Stimulated activated naive CD8-positive, alpha-beta T cell treated with anti-CD3 and anti-CD28 coated beads, Interleukin-15, Interleukin-2, amounts not matched to agents 100 U/mL and 50 U/mL, for 24 hours (primary cell): ENCODE measurements around the gene TMC7.
"Not testable (repeated sequence)": the region's sequence is repeated elsewhere in the genome, so short reads cannot be mapped to it uniquely, and the experiment has no call there.

Experiments used
- ATAC-seq: fragments of 150-1000 bp; cut with Tn5 transposase; one replicate; pipeline ENCODE4 v1.10.0; 2021
- DNase-seq: peaks from one replicate; pipeline ENCODE4 v3.0.0; 2021

TMC7 gene

GRCh38 chr16:18979936-18980335, 3.8 kb upstream of the TMC7 start:
- ATAC-seq (no peak), DNase-seq (no peak)

- DNase-seq (no peak), ATAC-seq (no peak)
Measured at GRCh38 chr16:18984435-18985005, 786 bp downstream of the TMC7 start.

DNA sequence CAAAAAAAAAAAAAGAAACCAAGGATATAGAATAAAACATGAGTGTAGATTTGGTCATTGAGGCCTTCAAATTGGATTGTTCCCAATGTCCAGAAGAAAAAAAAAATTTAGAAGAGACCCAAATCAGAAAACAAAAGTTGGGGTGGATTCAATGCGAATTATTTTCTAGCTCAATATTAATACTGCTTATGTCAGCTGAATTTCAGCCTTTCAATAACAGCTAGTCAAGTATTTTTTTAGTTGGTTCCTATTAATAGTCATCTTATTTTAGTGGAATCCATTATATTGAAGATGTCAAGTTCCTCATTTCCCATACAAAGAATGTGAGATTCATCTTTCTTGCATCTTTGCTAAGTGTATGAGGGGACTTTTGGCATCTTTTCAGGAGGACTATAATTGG, 1.5 kb downstream of the TMC7 start:
- DNase-seq, ATAC-seq: not testable (repeated sequence)

DNA sequence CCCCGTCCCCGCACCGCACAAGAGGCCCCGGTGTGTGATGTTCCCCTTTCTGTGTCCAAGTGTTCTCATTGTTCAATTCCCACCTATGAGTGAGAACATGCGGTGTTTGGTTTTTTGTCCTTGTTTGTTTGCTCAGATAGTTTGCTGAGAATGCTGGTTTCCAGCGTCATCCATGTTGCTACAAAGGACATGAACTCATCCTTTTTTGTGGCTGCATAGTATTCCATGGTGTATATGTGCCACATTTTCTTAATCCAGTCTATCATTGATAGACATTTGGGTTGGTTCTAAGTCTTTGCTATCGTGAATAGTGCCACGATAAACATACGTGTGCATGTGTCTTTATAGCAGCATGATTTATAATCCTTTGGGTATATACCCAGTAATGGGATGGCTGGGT, 8.0 kb downstream of the TMC7 start:
- not testable (repeated sequence) for DNase-seq, ATAC-seq

GRCh38 chr16:18993531-18993930, 9.8 kb downstream of the TMC7 start:
- ATAC-seq = not testable (repeated sequence)

GRCh38 chr16:18994181-18994580, 10.4 kb downstream of the TMC7 start:
- DNase-seq, ATAC-seq: not testable (repeated sequence)

More at GRCh38 chr16:18993531-18993930, 9.8 kb downstream of the TMC7 start:
- not testable (repeated sequence) for DNase-seq

DNA sequence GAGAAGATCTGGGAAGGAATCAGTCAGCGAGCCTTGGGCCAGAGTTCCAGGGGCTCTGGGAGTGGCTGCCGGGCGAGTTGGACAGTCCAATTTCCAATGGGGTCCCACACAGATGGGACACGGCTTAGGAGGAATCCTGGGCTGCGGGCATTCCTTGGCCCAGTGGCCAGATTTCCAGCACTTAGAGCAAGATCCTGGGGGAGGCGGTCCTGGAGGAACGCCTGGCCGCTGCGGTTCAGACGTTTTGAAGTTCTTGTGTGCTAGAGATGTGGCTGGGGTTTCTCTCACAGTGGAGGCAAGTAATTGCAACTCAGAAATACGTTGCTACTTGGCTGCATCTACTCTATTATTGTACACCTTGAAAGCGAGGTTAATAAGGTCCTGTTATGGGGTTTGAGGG, 11.7 kb downstream of the TMC7 start:
- not testable (repeated sequence) for DNase-seq, ATAC-seq

DNA sequence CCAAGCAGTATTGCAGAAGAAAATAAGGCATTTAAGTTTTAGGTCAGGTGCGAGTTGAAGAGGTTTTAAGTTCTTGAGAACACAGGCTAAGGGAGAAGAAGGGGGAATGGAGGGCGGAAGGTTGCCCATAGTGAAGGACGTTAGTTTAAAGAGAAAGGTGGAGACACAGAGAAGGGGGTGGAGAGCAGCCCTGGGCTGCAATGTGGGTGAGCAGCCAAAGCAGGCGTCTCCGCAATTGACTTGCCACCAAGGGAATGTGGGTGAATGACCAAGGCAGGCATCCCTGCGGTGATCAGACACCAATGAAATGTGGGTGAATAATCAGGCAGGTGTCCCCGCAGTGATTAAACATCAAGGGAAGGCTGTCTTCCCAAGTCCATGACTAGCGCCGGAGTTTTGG, 12.8 kb downstream of the TMC7 start:
- not testable (repeated sequence) for ATAC-seq, DNase-seq

DNA sequence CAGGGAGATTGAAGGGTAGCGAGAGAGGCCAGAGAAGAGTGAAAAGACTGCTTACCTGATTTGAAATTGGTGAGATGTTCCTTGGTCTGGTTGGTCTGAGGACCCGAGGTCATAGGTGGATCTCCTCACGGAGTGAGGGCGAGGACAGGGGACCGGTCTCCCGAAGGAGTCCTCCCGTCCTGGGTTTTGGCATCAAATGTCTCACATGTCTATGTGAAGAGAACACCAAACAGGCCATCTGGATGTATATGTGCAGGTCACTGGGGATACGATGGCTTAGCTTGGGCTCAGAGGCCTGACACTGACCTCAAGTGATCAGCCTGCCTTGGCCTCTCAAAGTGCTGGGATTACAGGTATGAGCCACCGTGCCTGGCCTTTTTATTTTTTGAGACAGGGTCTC, 13.3 kb downstream of the TMC7 start:
- not testable (repeated sequence) for ATAC-seq, DNase-seq

DNA sequence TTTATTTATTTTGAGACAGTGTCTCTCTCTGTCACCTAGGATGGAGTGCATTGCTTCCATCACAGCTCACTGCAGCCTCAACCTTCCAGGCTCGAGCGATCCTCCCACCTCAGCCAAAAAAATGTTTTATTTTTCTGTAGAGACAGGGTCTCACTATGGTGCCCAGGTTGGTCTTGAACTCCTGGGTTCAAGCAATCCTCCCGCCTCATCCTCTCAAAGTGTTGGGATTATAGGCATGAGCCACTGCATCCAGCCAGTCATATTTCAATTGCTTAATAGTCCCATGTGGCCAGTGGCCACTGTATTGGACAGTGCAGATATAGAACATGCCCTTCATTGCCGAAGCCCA, 15.3 kb downstream of the TMC7 start:
- ATAC-seq (no peak), DNase-seq (no peak)

DNA sequence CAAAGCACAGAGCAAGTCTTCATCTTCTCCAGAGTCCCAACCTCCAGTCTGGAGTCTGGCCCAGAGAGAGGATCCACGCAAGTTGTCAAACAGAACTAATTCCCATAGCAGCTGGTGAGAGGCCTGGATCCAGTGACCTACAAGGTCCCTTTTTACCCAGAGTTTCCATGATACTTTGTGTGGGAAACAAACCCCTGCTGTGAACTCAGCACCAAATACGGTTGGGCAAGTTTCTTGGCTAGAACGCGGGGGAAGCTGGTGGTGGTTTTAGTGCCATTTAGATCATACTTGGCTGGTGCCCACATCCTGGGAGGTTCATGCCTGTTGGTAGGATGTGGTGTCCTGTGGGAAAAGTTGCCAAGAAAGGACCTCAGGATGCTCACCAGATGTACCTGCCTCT, 18.1 kb downstream of the TMC7 start:
- no peak for ATAC-seq
- DNase-seq = no peak

DNA sequence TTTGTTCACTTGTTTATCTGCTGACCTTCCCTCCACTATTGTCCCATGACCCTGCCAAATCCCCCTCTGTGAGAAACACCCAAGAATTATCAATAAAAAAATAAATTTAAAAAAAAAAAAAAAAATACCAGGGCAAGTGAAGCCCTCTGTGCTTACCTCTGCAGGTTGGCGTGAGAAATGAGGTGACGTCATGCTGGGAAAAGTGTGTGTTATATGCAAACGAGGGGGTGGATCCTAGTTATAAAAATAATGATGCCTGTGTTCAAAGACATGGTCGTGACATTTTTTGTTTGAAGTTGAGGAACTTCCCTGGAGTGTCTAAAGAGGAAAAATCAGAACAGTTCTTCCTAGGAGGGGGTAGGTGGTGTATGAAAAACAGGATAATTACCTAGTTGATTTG, 20.2 kb downstream of the TMC7 start:
- DNase-seq (no peak), ATAC-seq (no peak)

DNA sequence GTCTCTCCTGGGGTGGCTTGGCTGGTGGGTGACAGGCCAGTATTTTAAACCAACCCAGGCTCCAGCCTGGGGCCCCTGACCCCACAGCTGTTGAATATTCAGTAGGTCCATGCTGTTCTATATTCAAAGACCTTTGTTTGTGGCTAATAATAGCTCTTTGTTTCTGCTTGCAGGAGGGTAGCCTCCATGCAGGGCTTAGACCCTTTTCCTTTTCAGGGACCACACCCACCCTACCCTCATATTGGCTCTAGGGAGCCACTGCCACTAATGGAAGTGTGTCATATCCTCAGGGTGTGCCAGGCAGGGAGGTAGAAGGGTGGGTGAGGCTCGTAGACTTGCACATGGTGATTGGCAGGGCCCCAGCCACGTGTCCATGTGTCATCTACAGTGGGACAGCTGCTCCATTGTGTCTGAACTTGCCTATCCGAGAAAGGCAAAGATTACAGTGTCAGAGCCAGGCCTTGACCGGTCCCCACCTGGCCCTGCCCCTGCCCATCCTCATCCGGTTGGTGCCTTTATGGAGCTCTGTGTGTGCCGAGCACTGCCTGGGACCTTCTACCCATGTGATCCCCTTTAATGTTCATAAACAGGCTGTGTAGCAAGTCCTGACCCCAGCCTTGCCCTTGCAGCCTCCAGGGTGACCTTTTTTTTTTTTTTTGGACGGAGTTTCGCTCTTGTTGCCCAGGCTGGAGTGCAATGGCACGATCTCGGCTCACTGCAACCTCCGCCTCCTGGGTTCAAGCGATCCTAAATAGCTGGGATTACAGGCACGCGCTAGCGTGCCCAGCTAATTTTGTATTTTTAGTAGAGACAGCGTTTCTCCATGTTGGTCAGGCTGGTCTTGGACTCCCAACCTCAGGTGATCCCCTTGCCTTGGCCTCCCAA, 22.1 kb downstream of the TMC7 start:
- ATAC-seq (no peak), DNase-seq (no peak)

DNA sequence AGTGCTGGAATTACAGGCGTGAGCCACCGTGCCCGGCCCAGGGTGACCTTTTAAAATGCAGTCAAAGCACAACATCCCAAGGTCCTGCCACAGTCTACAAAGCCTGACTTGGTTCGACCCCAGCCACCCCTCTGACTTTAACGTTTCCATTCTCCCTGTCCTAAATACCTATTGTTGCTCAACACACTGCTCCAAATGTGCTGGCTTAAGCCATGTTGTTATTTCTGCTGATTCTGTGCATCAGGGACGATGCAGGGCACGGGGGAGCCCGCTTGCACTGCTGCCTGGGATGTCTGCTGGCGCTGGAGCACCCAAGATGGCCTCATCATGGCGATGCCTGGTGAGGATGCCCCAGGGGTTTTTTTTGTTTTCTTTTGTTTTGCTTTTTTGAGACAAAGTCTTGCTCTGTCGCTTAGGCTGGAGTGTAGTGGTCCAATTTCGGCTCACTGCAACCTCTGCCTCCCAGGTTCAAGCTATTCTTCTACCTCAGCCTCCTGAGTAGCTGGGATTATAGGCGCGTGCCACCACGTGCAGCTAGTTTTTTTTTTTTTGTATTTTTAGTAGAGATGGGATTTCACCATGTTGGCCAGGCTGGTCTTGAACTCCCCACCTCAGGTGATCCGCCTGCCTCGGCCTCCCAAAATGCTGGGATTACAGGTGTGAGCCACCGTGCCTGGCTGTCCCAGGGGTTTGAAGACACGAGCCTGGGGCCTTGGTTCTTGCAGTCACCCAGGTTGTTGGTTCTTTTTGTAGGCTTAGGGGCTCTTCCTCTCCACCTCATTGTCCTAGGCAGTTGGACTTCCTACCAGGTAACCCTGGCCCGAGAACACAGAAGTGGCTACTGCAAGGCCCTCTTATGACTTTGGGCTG, 22.9 kb downstream of the TMC7 start:
- DNase-seq = no peak

GRCh38 chr16:19008245-19009169, 24.8 kb downstream of the TMC7 start:
- ATAC-seq (no peak), DNase-seq (no peak)

More for the DNA sequence above, 22.9 kb downstream of the TMC7 start:
- no peak for ATAC-seq

DNA sequence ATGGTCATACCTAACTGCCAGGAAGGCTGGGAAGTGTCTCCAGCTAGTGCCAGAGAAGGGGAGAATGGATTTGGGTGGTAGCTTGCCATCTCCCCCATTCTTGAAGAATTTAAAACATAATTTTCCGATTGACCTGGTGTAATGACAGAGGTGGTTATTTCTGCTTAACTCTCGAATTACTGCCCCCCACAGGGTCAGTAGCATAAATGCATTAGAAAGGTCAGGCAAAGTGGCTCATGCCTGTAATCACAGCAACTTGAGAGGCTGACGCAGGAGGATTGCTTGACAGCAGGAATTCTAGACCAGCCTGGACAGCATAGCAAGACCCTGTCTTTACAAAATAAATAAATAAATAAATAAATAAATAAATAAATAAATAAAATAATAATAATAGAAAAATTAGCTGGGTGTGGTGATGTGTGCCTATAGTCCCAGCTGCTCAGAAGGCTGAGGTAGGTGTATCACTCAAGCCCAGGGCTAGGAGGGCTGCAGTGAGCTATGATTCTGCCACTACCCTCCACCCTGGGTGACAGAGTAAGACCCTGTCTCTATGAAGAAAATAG, 27.5 kb downstream of the TMC7 start:
- DNase-seq = no peak
- ATAC-seq = no peak

DNA sequence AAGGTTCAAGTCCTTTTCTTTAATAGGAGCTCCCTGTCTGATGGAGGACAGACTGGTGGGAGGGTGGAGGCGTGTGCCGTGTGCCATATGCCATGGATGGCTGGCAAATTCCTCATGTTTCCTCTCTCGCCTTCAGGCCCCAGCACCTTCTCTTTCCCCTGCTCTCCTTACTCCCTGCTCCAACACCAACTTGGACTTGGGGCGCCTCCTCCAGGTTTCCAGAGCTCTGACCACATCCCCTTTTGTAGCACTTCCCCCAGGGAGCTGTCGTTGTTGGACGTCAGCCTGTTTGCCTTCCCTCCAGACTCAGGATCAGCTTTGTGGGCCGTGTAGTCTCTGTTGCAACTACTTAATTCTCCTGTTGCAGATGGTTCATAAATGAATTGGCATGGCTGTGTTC, 30.7 kb downstream of the TMC7 start:
- DNase-seq (no peak), ATAC-seq (no peak)

- no peak for ATAC-seq
- DNase-seq = no peak
Measured at GRCh38 chr16:19017179-19017578, 33.4 kb downstream of the TMC7 start.

DNA sequence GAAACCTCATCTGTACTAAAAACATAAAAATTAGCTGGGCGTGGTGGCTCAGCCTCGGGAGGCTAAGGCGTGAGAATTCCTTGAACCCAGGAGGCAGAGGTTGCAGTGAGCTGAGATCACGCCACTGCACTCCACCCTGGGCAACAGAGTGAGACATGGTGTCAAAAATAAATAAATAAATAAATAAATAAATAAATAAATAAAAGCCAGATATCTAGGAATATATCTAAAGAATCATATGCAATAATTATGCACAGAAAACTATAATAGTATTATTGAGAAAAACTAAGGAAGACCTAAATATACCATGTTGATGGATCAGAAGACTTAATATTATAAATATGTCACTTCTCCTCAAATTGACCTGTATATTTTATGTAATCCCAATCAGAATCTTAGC, 37.0 kb downstream of the TMC7 start:
- ATAC-seq (no peak), DNase-seq (no peak)

DNA sequence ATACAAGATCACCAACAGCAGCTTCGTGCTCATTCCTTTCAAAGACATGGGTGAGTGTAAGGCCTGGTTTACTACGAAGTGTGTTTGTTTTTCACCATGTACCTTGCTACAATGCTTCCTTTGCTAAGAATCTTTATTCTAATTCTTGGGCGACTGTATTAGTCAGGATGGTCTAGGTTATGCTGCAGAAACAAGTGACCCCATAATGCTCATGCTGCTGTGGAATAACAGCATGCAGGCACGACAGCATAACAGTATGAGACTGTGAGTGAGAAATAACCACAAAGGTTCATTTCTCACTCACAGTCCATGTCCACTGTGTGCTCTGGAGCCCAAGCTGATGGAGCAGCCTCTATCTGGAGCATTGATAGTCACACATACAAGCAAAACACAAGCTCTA, 38.0 kb downstream of the TMC7 start:
- ATAC-seq (no peak), DNase-seq (no peak)

GRCh38 chr16:19027416-19027815, 43.7 kb downstream of the TMC7 start:
- no peak for DNase-seq
- no peak for ATAC-seq
